SK-N-SH (cell line): ENCODE results near the gene TWF1. TPM values are rescaled to one million over a fixed set of nuclear protein-coding genes. Genes with fewer than 3 reads are reported as not detected.

Experiments used
- CTCF ChIA-PET: fragments of 300-600, 350-600 bp; formaldehyde crosslinking; extraction: SDS; loops from one replicate; lab custom pipeline; 2021; lab: Yijun Ruan, JAX
- POLR2A ChIA-PET: fragments of 350-600 bp; sonication (Branson Sonifier 250); formaldehyde crosslinking; extraction: SDS; loops from one replicate; lab custom pipeline; 2020; ENCODE audit warnings: antibody characterized with exemption, inconsistent platforms; lab: Yijun Ruan, JAX
- DNase-seq: peaks from one replicate; pipeline ENCODE4 v3.0.0; 2012
- H2AFZ ChIP-seq: fragments of 200-600 bp; sonication (generic); 2 replicates; pipeline ENCODE4 v1.8.1; 2016; ENCODE audit warnings: antibody characterized with exemption, mild to moderate bottlenecking, low read depth
- H3F3A ChIP-seq: fragments of 200-600 bp; sonication (generic); replicated peaks from 2 replicates; pipeline ENCODE3; 2016; ENCODE audit warnings: antibody characterized with exemption, mild to moderate bottlenecking; ENCODE audit not compliant: insufficient read depth
- H3K27ac ChIP-seq, 2 experiments: fragments of 200-500 bp in 1 of 2; fragments of 200-600 bp in 1 of 2; sonication (Bioruptor generic) in 1 of 2; sonication (generic), shearing (Covaris generic) in 1 of 2; 2 replicates each; pipeline versions ENCODE4 v1.5.1 to v1.6.1; 2014 to 2016; ENCODE audit warnings: low read depth in 2 of 2, inconsistent platforms in 1 of 2, low read length in 1 of 2, mild to moderate bottlenecking in 1 of 2, mixed read lengths in 1 of 2
- H3K27me3 ChIP-seq: fragments of 200-600 bp; sonication (generic), shearing (Covaris generic); 2 replicates; pipeline ENCODE4 v1.6.1; 2016; ENCODE audit warnings: mixed run types; ENCODE audit not compliant: insufficient read depth
- H3K36me3 ChIP-seq, 2 experiments: fragments of 200-500 bp in 1 of 2; fragments of 200-600 bp in 1 of 2; sonication (Bioruptor generic) in 1 of 2; sonication (generic) in 1 of 2; replicated peaks in 1 of 2; 2 replicates each; pipeline versions ENCODE3 to v1.5.1; 2014 to 2016; ENCODE audit warnings: low read length in 1 of 2, mild to moderate bottlenecking in 1 of 2; ENCODE audit not compliant: insufficient read depth in 2 of 2, control insufficient read depth in 1 of 2
- H3K4me1 ChIP-seq, 2 experiments: fragments of 200-500 bp in 1 of 2; fragments of 200-600 bp in 1 of 2; sonication (Bioruptor generic) in 1 of 2; sonication (generic), shearing (Covaris generic) in 1 of 2; 2 replicates each; pipeline versions ENCODE4 v1.5.1 to v1.6.1; 2014 to 2016; ENCODE audit warnings: low read depth in 1 of 2, low read length in 1 of 2, mixed run types in 1 of 2; ENCODE audit not compliant: insufficient read depth in 2 of 2, control insufficient read depth in 1 of 2
- H3K4me2 ChIP-seq: fragments of 200-600 bp; sonication (generic), shearing (Covaris generic); 2 replicates; pipeline ENCODE4 v1.6.1; 2017; ENCODE audit warnings: mixed run types
- H3K4me3 ChIP-seq, 2 experiments: fragments of 200-500 bp in 1 of 2; fragments of 200-600 bp in 1 of 2; sonication (Bioruptor generic) in 1 of 2; sonication (generic), shearing (Covaris generic) in 1 of 2; 2 replicates each; pipeline versions ENCODE4 v1.5.1 to v1.8.1; 2014 to 2016; ENCODE audit warnings: low read depth in 2 of 2, inconsistent platforms in 1 of 2, low read length in 1 of 2, mild to moderate bottlenecking in 1 of 2, mixed read lengths in 1 of 2, moderate library complexity in 1 of 2
- H3K79me2 ChIP-seq: fragments of 200-600 bp; sonication (generic); 2 replicates; pipeline ENCODE4 v1.8.1; 2017; ENCODE audit warnings: mild to moderate bottlenecking; ENCODE audit not compliant: insufficient read depth
- H3K9ac ChIP-seq: fragments of 200-600 bp; sonication (generic); 2 replicates; pipeline ENCODE4 v1.6.1; 2017; ENCODE audit warnings: mixed run types
- H3K9me2 ChIP-seq: fragments of 200-600 bp; sonication (generic); 2 replicates; pipeline ENCODE4 v1.6.1; 2017; ENCODE audit warnings: mixed run types
- H3K9me3 ChIP-seq: fragments of 200-600 bp; sonication (generic); 2 replicates; pipeline ENCODE4 v1.6.1; 2017; ENCODE audit warnings: mixed run types, mild to moderate bottlenecking, moderate library complexity
- H4K20me1 ChIP-seq: fragments of 200-600 bp; sonication (generic); 2 replicates; pipeline ENCODE4 v1.6.1; 2017; ENCODE audit warnings: mild to moderate bottlenecking, mixed run types; ENCODE audit not compliant: insufficient read depth
- CHD2 ChIP-seq: fragments of 150-350 bp; IDR thresholded peaks from 2 replicates; pipeline ENCODE4 v1.6.1; 2018; ENCODE audit warnings: low read length; ENCODE audit not compliant: partially characterized antibody
- CTCF ChIP-seq: fragments of 200-600 bp; sonication (generic); IDR thresholded peaks from 2 replicates; pipeline ENCODE4 v1.6.1; 2017; ENCODE audit warnings: antibody characterized with exemption, mild to moderate bottlenecking, moderate library complexity
- EZH2phosphoT487 ChIP-seq: fragments of 200-600 bp; sonication (generic); IDR thresholded peaks from 2 replicates; pipeline ENCODE4 v1.6.1; 2017; ENCODE audit warnings: low read depth, mixed run types, mild to moderate bottlenecking, antibody characterized with exemption, moderate library complexity, borderline replicate concordance
- FOXM1 ChIP-seq: IDR thresholded peaks from 2 replicates; pipeline ENCODE4 v1.4.0; 2012; ENCODE audit warnings: low read depth, mild to moderate bottlenecking
- GABPA ChIP-seq: IDR thresholded peaks from 2 replicates; pipeline ENCODE4 v1.4.0; 2012; ENCODE audit warnings: low read depth, mild to moderate bottlenecking
- GATA2 ChIP-seq: sonication (generic); formaldehyde crosslinking; IDR thresholded peaks from 2 replicates; pipeline ENCODE4 v1.5.0; 2020; ENCODE audit warnings: mild to moderate bottlenecking, missing genetic modification reagents
- IRF3 ChIP-seq: fragments of 150-350 bp; IDR thresholded peaks from 2 replicates; pipeline ENCODE4 v1.6.1; 2016; ENCODE audit warnings: mild to moderate bottlenecking, low read depth, low read length
- JUND ChIP-seq: IDR thresholded peaks from 2 replicates; pipeline ENCODE4 v1.4.0; 2012
- MEF2A ChIP-seq: IDR thresholded peaks from 2 replicates; pipeline ENCODE4 v1.4.0; 2012; ENCODE audit warnings: low read depth, borderline replicate concordance
- NFIC ChIP-seq: IDR thresholded peaks from 2 replicates; pipeline ENCODE4 v1.4.0; 2012; ENCODE audit warnings: borderline replicate concordance
- RCOR1 ChIP-seq: fragments of 150-350 bp; IDR thresholded peaks from 2 replicates; pipeline ENCODE4 v1.6.1; 2017; ENCODE audit warnings: antibody characterized with exemption, low read length
- REST ChIP-seq: IDR thresholded peaks from 2 replicates; pipeline ENCODE4 v1.6.1; 2012; ENCODE audit warnings: mild to moderate bottlenecking, low read depth, low read length, moderate library complexity
- RFX5 ChIP-seq: IDR thresholded peaks from 2 replicates; pipeline ENCODE4 v1.6.1; 2012; ENCODE audit warnings: mild to moderate bottlenecking, improper control_type of control experiment, low read length
- RXRA ChIP-seq: IDR thresholded peaks from 2 replicates; pipeline ENCODE4 v1.4.0; 2012; ENCODE audit warnings: low read depth, mild to moderate bottlenecking, borderline replicate concordance
- SIN3A ChIP-seq: IDR thresholded peaks from 2 replicates; pipeline ENCODE4 v1.6.1; 2012; ENCODE audit warnings: low read depth, mild to moderate bottlenecking, low read length, moderate library complexity, borderline replicate concordance
- TCF12 ChIP-seq: IDR thresholded peaks from 2 replicates; pipeline ENCODE4 v1.4.0; 2012
- TEAD4 ChIP-seq: IDR thresholded peaks from 2 replicates; pipeline ENCODE4 v1.4.0; 2012; ENCODE audit warnings: mild to moderate bottlenecking, borderline replicate concordance; ENCODE audit not compliant: insufficient read depth
- USF1 ChIP-seq: IDR thresholded peaks from 2 replicates; pipeline ENCODE4 v1.4.0; 2012; ENCODE audit warnings: low read depth, borderline replicate concordance
- YY1 ChIP-seq: IDR thresholded peaks from 2 replicates; pipeline ENCODE4 v1.4.0; 2012; ENCODE audit warnings: low read depth, mild to moderate bottlenecking
- WGBS: methylation state at CpG from one replicate; pipeline ENCODE4 v1.1.6; 2017; ENCODE audit warnings: low lambda C conversion rate; 5-methylcytosine and 5-hydroxymethylcytosine counted together
- polyA plus RNA-seq, 3 experiments: library from polyadenylated mRNA; depleted of rRNA; stranded (reverse); fragments of >200 nt; gene quantifications; 2 replicates each; pipeline ENCODE4 v1.2.3, GENCODE V29; 2012

TWF1 gene
- polyA plus RNA-seq, 1 of the 3 experiments (the other 2 are of a cell fraction) = 36.9 TPM

DNA sequence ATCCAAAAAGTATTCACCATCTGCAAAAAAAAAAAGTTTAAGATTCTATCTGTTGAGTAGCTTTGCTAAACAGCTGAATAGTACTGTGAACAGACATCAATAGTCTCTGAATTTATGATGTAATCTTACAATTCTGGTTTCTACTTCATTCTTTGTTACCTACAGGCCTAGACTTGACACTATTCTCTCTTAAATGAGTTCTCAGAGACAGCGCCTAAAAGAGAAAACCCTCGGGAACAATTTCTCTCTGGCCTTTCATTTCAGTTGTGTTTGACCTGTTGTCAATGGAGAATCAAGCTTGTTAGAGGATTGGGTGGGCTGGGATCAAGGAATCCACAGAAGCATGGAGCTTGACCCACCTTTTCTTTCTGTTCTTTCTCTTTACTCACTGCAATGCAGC is 5.9 kb upstream of the TWF1 start:
- POLR2A ChIA-PET = no interaction called here
- no peak overlapping the region for H3K4me3 ChIP-seq
- no peaks in the 10 kb centered on the region for H3K9me2 ChIP-seq
- peaks cover 0 to under 1% of the 10 kb centered on the region in 2 experiments; a peak in 2 of 4 replicates for H3K4me1 ChIP-seq
- no peaks in the 10 kb centered on the region for H4K20me1 ChIP-seq
- H3K27ac ChIP-seq = no peak overlapping the region
- no peak overlapping the region for H2AFZ ChIP-seq
- H3K9ac ChIP-seq = no peak overlapping the region
- no peak for TF ChIP-seq RFX5
- TF ChIP-seq EZH2phosphoT487 = no peak
- no peak for TF ChIP-seq FOXM1
- TF ChIP-seq JUND = no peak
- no peak for TF ChIP-seq USF1
- no peak for TF ChIP-seq RCOR1
- TF ChIP-seq SIN3A = no peak
- TF ChIP-seq GABPA = no peak
- TF ChIP-seq RXRA = no peak
- TF ChIP-seq TEAD4 = no peak
- TF ChIP-seq MEF2A = no peak
- no peak for TF ChIP-seq YY1
- TF ChIP-seq GATA2 = no peak
- no peak for TF ChIP-seq REST
- TF ChIP-seq IRF3 = no peak
- TF ChIP-seq NFIC = no peak
- TF ChIP-seq TCF12 = no peak
- no peak for TF ChIP-seq CHD2
- TF ChIP-seq CTCF = no peak
- H3K36me3 ChIP-seq = no peaks in the 10 kb centered on the region
- WGBS = 80% methylated on average over 2 of the region's 2 CpGs
- no peak overlapping the region for H3K4me2 ChIP-seq
- H3K9me3 ChIP-seq = no peaks in the 10 kb centered on the region
- no peak for DNase-seq
- no peaks in the 10 kb centered on the region for H3K27me3 ChIP-seq
- CTCF ChIA-PET = interaction anchor here (0.7 to 1.9 kb wide), 2 partner anchors 40 to 71 kb away, joined by 3 to 5 read pairs; no protein-coding TSS in a partner anchor
- no peaks in the 10 kb centered on the region for H3F3A ChIP-seq
- no peaks in the 10 kb centered on the region for H3K79me2 ChIP-seq
